GM18511 (cell line): ENCODE data around the gene SEMA6A.
A peak's percentile ranks its signal among the peaks of the same experiment; 100 is the strongest.

ENCODE experiments used
- ATAC-seq: cut with Tn5 transposase; IDR thresholded peaks from one replicate; pipeline ENCODE4 v1.9.1; 2021; ENCODE audit warnings: mild to moderate bottlenecking, moderate library complexity; ENCODE audit not compliant: unreplicated experiment

Gene SEMA6A

GRCh38 chr5:116442931-116443551, 131.6 kb downstream of the SEMA6A start:
- ATAC-seq = no peak

GRCh38 chr5:116442095-116442534, 132.5 kb downstream of the SEMA6A start:
- ATAC-seq = no peak

- ATAC-seq = peak; percentile 51
These were observed 133.4 kb downstream of the SEMA6A start for GRCh38 chr5:116441223-116441622.

GRCh38 chr5:116440457-116441001, 134.1 kb downstream of the SEMA6A start:
- ATAC-seq = peak; percentile 45

- no peak for ATAC-seq
These were observed 134.7 kb downstream of the SEMA6A start for GRCh38 chr5:116439905-116440304.

GRCh38 chr5:116438979-116439554, 135.6 kb downstream of the SEMA6A start:
- ATAC-seq = no peak

- no peak for ATAC-seq
These were observed 136.6 kb downstream of the SEMA6A start for GRCh38 chr5:116437922-116438578.

GRCh38 chr5:116437351-116437705, 137.3 kb downstream of the SEMA6A start:
- ATAC-seq = no peak

GRCh38 chr5:116436674-116437350, 137.8 kb downstream of the SEMA6A start:
- ATAC-seq = no peak

GRCh38 chr5:116428966-116429365, 145.7 kb downstream of the SEMA6A start:
- no peak for ATAC-seq

- no peak for ATAC-seq
These were observed 146.2 kb downstream of the SEMA6A start for GRCh38 chr5:116428413-116428812.

- no peak for ATAC-seq
These were observed 149.7 kb downstream of the SEMA6A start for GRCh38 chr5:116424951-116425350.

GRCh38 chr5:116424258-116424615, 150.4 kb downstream of the SEMA6A start:
- no peak for ATAC-seq

GRCh38 chr5:116423587-116424257, 150.9 kb downstream of the SEMA6A start:
- ATAC-seq = no peak

GRCh38 chr5:116423141-116423540, 151.5 kb downstream of the SEMA6A start:
- no peak for ATAC-seq

GRCh38 chr5:116421080-116421629, 153.5 kb downstream of the SEMA6A start:
- ATAC-seq = no peak

GRCh38 chr5:116420540-116420939, 154.1 kb downstream of the SEMA6A start:
- ATAC-seq = no peak

- ATAC-seq = no peak
These were observed 155.4 kb downstream of the SEMA6A start for GRCh38 chr5:116419258-116419657.

GRCh38 chr5:116418774-116419173, 155.8 kb downstream of the SEMA6A start:
- ATAC-seq = no peak

GRCh38 chr5:116418016-116418415, 156.6 kb downstream of the SEMA6A start:
- no peak for ATAC-seq

- no peak for ATAC-seq
These were observed 158.6 kb downstream of the SEMA6A start for GRCh38 chr5:116415989-116416388.
